ENCODE data around the gene TTLL6. TPM values are rescaled to one million over a fixed set of nuclear protein-coding genes. Genes with fewer than 3 reads are reported as not detected.
"Not testable (repeated sequence)": the region's sequence is repeated elsewhere in the genome, so short reads cannot be mapped to it uniquely, and the experiment has no call there.

The TTLL6 gene
- total RNA-seq, 1 donor from 2014 or later = not detected

DNA sequence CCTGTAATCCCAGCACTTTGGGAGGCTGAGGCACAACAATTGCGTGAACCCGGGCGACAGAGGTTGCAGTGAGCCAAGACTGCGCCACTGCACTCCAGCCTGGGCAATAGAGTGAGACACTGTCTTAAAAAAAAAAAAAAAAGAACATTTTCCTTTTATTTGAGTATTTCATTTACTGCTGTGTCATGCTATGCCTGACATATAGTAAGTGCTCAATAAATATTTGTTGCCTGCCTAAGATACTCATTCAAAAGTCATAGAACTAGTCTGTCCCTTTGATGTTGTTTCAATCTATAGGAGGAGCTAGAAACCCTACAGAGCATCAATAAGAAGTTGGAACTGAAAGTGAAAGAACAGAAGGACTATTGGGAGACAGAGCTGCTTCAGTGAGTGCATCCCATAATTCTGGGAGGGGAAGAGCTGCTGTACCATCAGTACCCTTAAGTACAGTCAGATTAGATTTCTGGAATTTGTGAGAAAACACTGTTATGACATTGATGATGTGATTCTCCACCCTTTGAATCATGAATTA lies 33.8 kb upstream of the TTLL6 start:
- no peak for FAIRE-seq
- no peak for TF ChIP-seq CTCF (IDR thresholded peaks at IDR 0.05; ENCODE audit: insufficient read depth, low read length, severe bottlenecking)
- H3K36me3 ChIP-seq (ENCODE audit: control insufficient read depth, insufficient read depth, low read length) = peaks cover 22% of the 10 kb centered on the region
- DNase-seq (ENCODE audit: low read depth) = no peak
- H3K4me3 ChIP-seq (ENCODE audit: low read depth, low read length) = no peak overlapping the region
- no peaks in the 10 kb centered on the region for H3K27me3 ChIP-seq (ENCODE audit: control insufficient read depth, insufficient read depth, low read length)

GRCh38 chr17:48843187-48843900 lies 26.3 kb upstream of the TTLL6 start:
- DNase-seq (ENCODE audit: low read depth) (no peak), FAIRE-seq (no peak)
- peaks cover 10% of the 10 kb centered on the region for H3K36me3 ChIP-seq (ENCODE audit: control insufficient read depth, insufficient read depth, low read length)
- no peaks in the 10 kb centered on the region for H3K27me3 ChIP-seq (ENCODE audit: control insufficient read depth, insufficient read depth, low read length)
- TF ChIP-seq CTCF (IDR thresholded peaks at IDR 0.05; ENCODE audit: insufficient read depth, low read length, severe bottlenecking) = no peak
- no peak overlapping the region for H3K4me3 ChIP-seq (ENCODE audit: low read depth, low read length)

DNA sequence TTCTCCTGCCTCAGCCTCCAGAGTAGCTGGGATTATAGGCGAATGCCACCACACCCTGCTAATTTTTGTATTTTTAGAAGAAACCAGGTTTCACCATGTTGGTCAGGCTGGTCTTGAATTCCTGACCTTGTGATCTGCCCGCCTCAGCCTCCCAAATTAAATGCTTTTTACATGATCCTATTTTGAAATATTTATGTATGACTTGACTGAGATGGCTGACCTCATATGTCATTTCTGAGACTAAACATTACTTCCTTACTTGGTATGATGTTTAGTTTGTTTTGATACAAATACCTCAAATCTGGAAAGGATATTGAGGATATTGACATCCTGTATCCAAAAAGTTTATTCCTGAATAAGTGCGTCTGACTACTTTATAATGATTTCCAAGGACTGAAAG lies 25.7 kb upstream of the TTLL6 start:
- no peak for TF ChIP-seq CTCF (IDR thresholded peaks at IDR 0.05; ENCODE audit: insufficient read depth, low read length, severe bottlenecking)
- Histone ChIP-seq H3K4me3 (ENCODE audit: low read depth, low read length) (no peak overlapping the region), H3K27me3 (ENCODE audit: control insufficient read depth, insufficient read depth, low read length) (no peaks in the 10 kb centered on the region), H3K36me3 (ENCODE audit: control insufficient read depth, insufficient read depth, low read length) (peaks cover 8% of the 10 kb centered on the region)
- DNase-seq (ENCODE audit: low read depth) (no peak), FAIRE-seq (no peak)

GRCh38 chr17:48841395-48841831 lies 24.4 kb upstream of the TTLL6 start:
- FAIRE-seq (no peak), DNase-seq (ENCODE audit: low read depth) (peak; percentile 32)
- Histone ChIP-seq H3K4me3 (ENCODE audit: low read depth, low read length) (no peak overlapping the region), H3K36me3 (ENCODE audit: control insufficient read depth, insufficient read depth, low read length) (peaks cover 8% of the 10 kb centered on the region), H3K27me3 (ENCODE audit: control insufficient read depth, insufficient read depth, low read length) (no peaks in the 10 kb centered on the region)
- TF ChIP-seq CTCF (IDR thresholded peaks at IDR 0.05; ENCODE audit: insufficient read depth, low read length, severe bottlenecking) = no peak

- DNase-seq (ENCODE audit: low read depth) (no peak), FAIRE-seq (no peak)
- peaks cover 5% of the 10 kb centered on the region for H3K36me3 ChIP-seq (ENCODE audit: control insufficient read depth, insufficient read depth, low read length)
- H3K4me3 ChIP-seq (ENCODE audit: low read depth, low read length) = no peak overlapping the region
- no peak for TF ChIP-seq CTCF (IDR thresholded peaks at IDR 0.05; ENCODE audit: insufficient read depth, low read length, severe bottlenecking)
- H3K27me3 ChIP-seq (ENCODE audit: control insufficient read depth, insufficient read depth, low read length) = no peaks in the 10 kb centered on the region
Measured at GRCh38 chr17:48840441-48840840, 23.4 kb upstream of the TTLL6 start.

DNA sequence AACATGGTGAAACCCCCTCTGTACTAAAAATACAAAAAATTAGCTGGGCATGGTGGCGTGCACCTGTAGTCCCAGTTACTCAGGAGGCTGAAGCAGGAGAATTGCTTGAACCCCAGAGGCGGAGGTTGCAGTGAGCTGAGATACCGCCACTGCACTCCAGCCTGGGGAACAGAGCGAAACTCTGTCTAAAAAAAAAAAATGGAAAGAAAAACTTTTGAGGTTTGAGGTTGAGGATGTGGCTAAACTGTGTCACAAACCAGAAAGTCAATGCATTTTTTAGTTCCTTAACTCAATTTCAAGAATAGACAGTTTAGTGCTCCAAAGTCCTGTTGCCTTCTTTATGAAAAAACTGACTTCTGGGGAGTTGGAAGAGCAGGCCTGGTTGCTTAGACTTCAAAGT lies 20.4 kb upstream of the TTLL6 start:
- not testable (repeated sequence) for H3K27me3 ChIP-seq (ENCODE audit: control insufficient read depth, insufficient read depth, low read length); H3K4me3 ChIP-seq (ENCODE audit: low read depth, low read length); FAIRE-seq; H3K36me3 ChIP-seq (ENCODE audit: control insufficient read depth, insufficient read depth, low read length); DNase-seq (ENCODE audit: low read depth)

All from bronchial epithelial cell (primary cell).